Measurements from ENCODE around the gene RSPH10B2. TPM values are rescaled to one million over a fixed set of nuclear protein-coding genes. Genes with fewer than 3 reads are reported as not detected.
A peak's percentile ranks its signal among the peaks of the same experiment; 100 is the strongest.

Gene RSPH10B2
- total and polyA plus RNA-seq, 9 of the 15 experiments (the other 6 are each of a cell fraction or from before 2014, with no cell fraction given): 0.04 to 0.11 (median 0.08) TPM; not detected in 5

DNA sequence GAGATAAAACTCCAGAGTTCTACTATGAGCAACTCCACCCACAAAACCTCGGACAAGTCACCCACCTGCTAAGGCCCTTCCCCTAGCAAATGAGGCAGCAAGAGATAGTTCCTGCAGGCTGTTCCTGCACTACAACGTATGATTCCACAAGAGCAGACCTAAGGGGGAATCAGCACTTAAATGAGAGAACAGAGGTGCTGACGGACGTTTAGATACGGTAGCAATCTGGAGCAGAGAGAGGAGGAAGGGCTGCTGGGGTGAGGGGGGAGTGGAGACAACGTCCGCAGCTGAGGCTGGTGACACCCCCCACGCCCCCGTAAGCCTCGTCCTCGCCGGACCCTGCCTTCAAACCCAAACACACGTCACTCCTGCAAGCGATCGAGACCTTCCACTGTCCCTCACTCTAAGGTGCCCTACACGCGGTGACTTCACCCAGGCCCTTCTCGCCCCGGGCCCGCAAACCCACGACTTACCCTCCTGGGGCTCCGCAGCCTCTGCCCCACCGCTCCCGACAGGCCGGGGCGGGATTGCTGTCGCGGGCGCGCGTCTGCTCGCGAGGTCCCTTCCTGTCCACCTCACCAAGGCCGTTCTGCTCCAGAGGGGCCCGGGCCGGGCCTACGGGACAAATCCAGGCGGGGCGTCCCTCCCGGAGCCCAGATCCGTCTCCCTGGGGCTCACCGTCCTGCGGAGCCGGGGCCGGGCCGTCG, 47.8 kb upstream of the RSPH10B2 start (continued):
- TF ChIP-seq MEF2A (IDR thresholded peaks at IDR 0.05; ENCODE audit: control insufficient read depth, low read depth, low read length): no peak
- no peak for TF ChIP-seq GATAD2B (IDR thresholded peaks at IDR 0.05; ENCODE audit: borderline replicate concordance)
- TF ChIP-seq JUND (IDR thresholded peaks at IDR 0.05; ENCODE audit: borderline replicate concordance, low read depth, low read length): no peak
- TF ChIP-seq JUND (tag; IDR thresholded peaks at IDR 0.05; ENCODE audit: borderline replicate concordance, low read depth, low read length): no peak
- no peak for TF ChIP-seq BRF1 (IDR thresholded peaks at IDR 0.05; ENCODE audit: borderline replicate concordance, extremely low read depth, insufficient read length)
- no peak for TF ChIP-seq ZBED1 (IDR thresholded peaks at IDR 0.05)
- TF ChIP-seq, protein P1, sequence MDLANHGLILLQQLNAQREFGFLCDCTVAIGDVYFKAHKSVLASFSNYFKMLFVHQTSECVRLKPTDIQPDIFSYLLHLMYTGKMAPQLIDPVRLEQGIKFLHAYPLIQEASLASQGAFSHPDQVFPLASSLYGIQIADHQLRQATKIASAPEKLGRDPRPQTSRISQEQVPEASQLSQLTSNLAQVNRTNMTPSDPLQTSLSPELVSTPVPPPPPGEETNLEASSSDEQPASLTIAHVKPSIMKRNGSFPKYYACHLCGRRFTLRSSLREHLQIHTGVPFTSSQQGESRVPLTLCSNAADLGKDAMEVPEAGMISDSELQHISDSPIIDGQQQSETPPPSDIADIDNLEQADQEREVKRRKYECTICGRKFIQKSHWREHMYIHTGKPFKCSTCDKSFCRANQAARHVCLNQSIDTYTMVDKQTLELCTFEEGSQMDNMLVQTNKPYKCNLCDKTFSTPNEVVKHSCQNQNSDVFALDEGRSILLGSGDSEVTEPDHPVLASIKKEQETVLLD (IDR thresholded peaks at IDR 0.05): no peak
- TF ChIP-seq ELF1 (tag; IDR thresholded peaks at IDR 0.05): no peak
- TF ChIP-seq TBL1XR1 (IDR thresholded peaks at IDR 0.05; ENCODE audit: low read length in 2 of 2): no peak
- TF ChIP-seq ZNF184 (CRISPR knock-in tag; IDR thresholded peaks at IDR 0.05): no peak
- peak; percentile 66; the same call in 1 of the 2 replicates for TF ChIP-seq FOXK1 (CRISPR knock-in tag; IDR thresholded peaks at IDR 0.05; ENCODE audit: borderline replicate concordance)
- TF ChIP-seq ZFX (CRISPR knock-in tag; IDR thresholded peaks at IDR 0.05): peak; percentile 85; the same call in 1 of the 2 replicates
- no peak for TF ChIP-seq MAFK (IDR thresholded peaks at IDR 0.05; ENCODE audit: low read length)
- TF ChIP-seq, protein P2, sequence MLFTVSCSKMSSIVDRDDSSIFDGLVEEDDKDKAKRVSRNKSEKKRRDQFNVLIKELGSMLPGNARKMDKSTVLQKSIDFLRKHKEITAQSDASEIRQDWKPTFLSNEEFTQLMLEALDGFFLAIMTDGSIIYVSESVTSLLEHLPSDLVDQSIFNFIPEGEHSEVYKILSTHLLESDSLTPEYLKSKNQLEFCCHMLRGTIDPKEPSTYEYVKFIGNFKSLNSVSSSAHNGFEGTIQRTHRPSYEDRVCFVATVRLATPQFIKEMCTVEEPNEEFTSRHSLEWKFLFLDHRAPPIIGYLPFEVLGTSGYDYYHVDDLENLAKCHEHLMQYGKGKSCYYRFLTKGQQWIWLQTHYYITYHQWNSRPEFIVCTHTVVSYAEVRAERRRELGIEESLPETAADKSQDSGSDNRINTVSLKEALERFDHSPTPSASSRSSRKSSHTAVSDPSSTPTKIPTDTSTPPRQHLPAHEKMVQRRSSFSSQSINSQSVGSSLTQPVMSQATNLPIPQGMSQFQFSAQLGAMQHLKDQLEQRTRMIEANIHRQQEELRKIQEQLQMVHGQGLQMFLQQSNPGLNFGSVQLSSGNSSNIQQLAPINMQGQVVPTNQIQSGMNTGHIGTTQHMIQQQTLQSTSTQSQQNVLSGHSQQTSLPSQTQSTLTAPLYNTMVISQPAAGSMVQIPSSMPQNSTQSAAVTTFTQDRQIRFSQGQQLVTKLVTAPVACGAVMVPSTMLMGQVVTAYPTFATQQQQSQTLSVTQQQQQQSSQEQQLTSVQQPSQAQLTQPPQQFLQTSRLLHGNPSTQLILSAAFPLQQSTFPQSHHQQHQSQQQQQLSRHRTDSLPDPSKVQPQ (CRISPR knock-in tag; IDR thresholded peaks at IDR 0.05; ENCODE audit: borderline replicate concordance): no peak
- TF ChIP-seq MCM3 (IDR thresholded peaks at IDR 0.05): no peak
- no peak for TF ChIP-seq ZC3H11A (IDR thresholded peaks at IDR 0.05; ENCODE audit: low read depth, low read length)
- no peak for TF ChIP-seq GTF2F1 (IDR thresholded peaks at IDR 0.05; ENCODE audit: low read depth, low read length)
- TF ChIP-seq, protein P3, sequence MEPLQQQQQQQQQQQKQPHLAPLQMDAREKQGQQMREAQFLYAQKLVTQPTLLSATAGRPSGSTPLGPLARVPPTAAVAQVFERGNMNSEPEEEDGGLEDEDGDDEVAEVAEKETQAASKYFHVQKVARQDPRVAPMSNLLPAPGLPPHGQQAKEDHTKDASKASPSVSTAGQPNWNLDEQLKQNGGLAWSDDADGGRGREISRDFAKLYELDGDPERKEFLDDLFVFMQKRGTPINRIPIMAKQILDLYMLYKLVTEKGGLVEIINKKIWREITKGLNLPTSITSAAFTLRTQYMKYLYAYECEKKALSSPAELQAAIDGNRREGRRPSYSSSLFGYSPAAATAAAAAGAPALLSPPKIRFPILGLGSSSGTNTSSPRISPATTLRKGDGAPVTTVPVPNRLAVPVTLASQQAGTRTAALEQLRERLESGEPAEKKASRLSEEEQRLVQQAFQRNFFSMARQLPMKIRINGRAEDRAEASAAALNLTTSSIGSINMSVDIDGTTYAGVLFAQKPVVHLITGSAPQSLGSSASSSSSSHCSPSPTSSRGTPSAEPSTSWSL (CRISPR knock-in tag; IDR thresholded peaks at IDR 0.05; ENCODE audit: borderline replicate concordance): no peak
- TF ChIP-seq FOSL1 (tag; conservative IDR thresholded peaks at IDR 0.05): no peak
- TF ChIP-seq SRSF9 (IDR thresholded peaks at IDR 0.05; ENCODE audit: borderline replicate concordance, low read depth, low read length): no peak
- no peak for TF ChIP-seq SMC3 (conservative IDR thresholded peaks at IDR 0.05; ENCODE audit: insufficient read depth, low read depth, low read length)
- no peak for TF ChIP-seq ZNF444 (CRISPR knock-in tag; IDR thresholded peaks at IDR 0.05)
- no peak for TF ChIP-seq ERF (CRISPR knock-in tag; IDR thresholded peaks at IDR 0.05)
